HepG2 (cell line): ENCODE measurements around the gene LY6G5B. TPM values are rescaled to one million over a fixed set of nuclear protein-coding genes. Genes with fewer than 3 reads are reported as not detected.

Experiments used
- ARNTL ChIP-seq: sonication (generic); formaldehyde crosslinking; IDR thresholded peaks from 2 replicates; pipeline ENCODE4 v1.4.0; 2020; ENCODE audit warnings: mild to moderate bottlenecking, missing genetic modification reagents
- DMAP1 ChIP-seq: IDR thresholded peaks from 2 replicates; pipeline ENCODE4 v1.6.1; 2016
- GATAD1 ChIP-seq: IDR thresholded peaks from 2 replicates; pipeline ENCODE4 v1.6.1; 2016; ENCODE audit warnings: missing genetic modification reagents, missing compliant biosample characterization
- MEF2D ChIP-seq: sonication (generic); formaldehyde crosslinking; IDR thresholded peaks from 2 replicates; pipeline ENCODE4 v1.5.1; 2020; ENCODE audit warnings: mild to moderate bottlenecking, missing genetic modification reagents
- MLLT10 ChIP-seq: sonication (generic); formaldehyde crosslinking; IDR thresholded peaks from 2 replicates; pipeline ENCODE4 v1.4.0; 2020; ENCODE audit warnings: missing genetic modification reagents
- MTA3 ChIP-seq: sonication (generic); formaldehyde crosslinking; IDR thresholded peaks from 2 replicates; pipeline ENCODE4 v1.4.0; 2020; ENCODE audit warnings: missing genetic modification reagents
- NCOA2 ChIP-seq: sonication (generic); formaldehyde crosslinking; IDR thresholded peaks from 2 replicates; pipeline ENCODE4 v1.8.0; 2022; ENCODE audit warnings: inconsistent platforms
- PRMT3 ChIP-seq: sonication (generic); formaldehyde crosslinking; IDR thresholded peaks from 2 replicates; pipeline ENCODE4 v1.8.1; 2022; ENCODE audit warnings: low read depth, mild to moderate bottlenecking, moderate library complexity, missing genetic modification reagents, borderline replicate concordance
- RAD51 ChIP-seq: fragments of 450-650 bp; IDR thresholded peaks from 2 replicates; pipeline ENCODE4 v1.6.1; 2016; ENCODE audit warnings: borderline replicate concordance
- STAT5B ChIP-seq: sonication (generic); formaldehyde crosslinking; IDR thresholded peaks from 2 replicates; pipeline ENCODE4 v1.4.0; 2020; ENCODE audit warnings: missing genetic modification reagents
- TBP ChIP-seq: sonication (generic); formaldehyde crosslinking; IDR thresholded peaks from 2 replicates; pipeline ENCODE4 v1.5.0; 2020; ENCODE audit warnings: missing genetic modification reagents
- ZC3H4 ChIP-seq: sonication (generic); formaldehyde crosslinking; IDR thresholded peaks from 2 replicates; pipeline ENCODE4 v1.4.0; 2020; ENCODE audit warnings: missing genetic modification reagents, borderline replicate concordance
- ZNF121 ChIP-seq: sonication (generic); formaldehyde crosslinking; IDR thresholded peaks from 2 replicates; pipeline ENCODE4 v1.5.0; 2020; ENCODE audit warnings: mild to moderate bottlenecking, missing genetic modification reagents
- ZNF841 ChIP-seq: sonication (generic); formaldehyde crosslinking; IDR thresholded peaks from 2 replicates; pipeline ENCODE4 v1.8.1; 2023; ENCODE audit warnings: missing genetic modification reagents, borderline replicate concordance
- polyA plus RNA-seq, 8 experiments: library from polyadenylated mRNA; depleted of rRNA in 3 of 8; stranded (reverse) in 7 of 8; unstranded in 1 of 8; fragments of >200 nt; fragmentation: Illumina TruSeq in 4 of 8; extraction: Trizol in 4 of 8; gene quantifications; 2 replicates each; pipeline versions ENCODE4 v1.2.1 to v1.2.3, GENCODE V29; 2011 to 2016; ENCODE audit warnings: low read depth in 4 of 8, missing spikeins in 1 of 8, mixed read lengths in 1 of 8; ENCODE audit not compliant: insufficient read depth in 1 of 8
- total RNA-seq, 5 experiments: library from RNA; depleted of rRNA; stranded (reverse); fragments of >200 nt; fragmentation: Illumina TruSeq; extraction: Trizol; gene quantifications; 2 replicates each; pipeline ENCODE4 v1.2.3, GENCODE V29; 2016; ENCODE audit warnings: low read depth in 1 of 5
- TF ChIP-seq, protein P1 (sequence below): sonication (generic); formaldehyde crosslinking; IDR thresholded peaks from 2 replicates; pipeline ENCODE4 v1.4.0; 2020; ENCODE audit warnings: missing genetic modification reagents
- TF ChIP-seq, protein P2 (sequence below): sonication (generic); formaldehyde crosslinking; IDR thresholded peaks from 2 replicates; pipeline ENCODE4 v1.5.0; 2020; ENCODE audit warnings: mild to moderate bottlenecking, missing genetic modification reagents, borderline replicate concordance
- TF ChIP-seq, protein P3 (sequence below): sonication (generic); formaldehyde crosslinking; IDR thresholded peaks from 2 replicates; pipeline ENCODE4 v1.4.0; 2020; ENCODE audit warnings: missing genetic modification reagents, borderline replicate concordance
- TF ChIP-seq, protein P4 (sequence below): IDR thresholded peaks from 2 replicates; pipeline ENCODE4 v1.6.1; 2016; ENCODE audit warnings: low read depth, borderline replicate concordance

Gene LY6G5B
- total and polyA plus RNA-seq, 2 of the 13 experiments (the other 11 are each of a cell fraction or from before 2014, with no cell fraction given): 7.8 to 15.7 TPM

DNA sequence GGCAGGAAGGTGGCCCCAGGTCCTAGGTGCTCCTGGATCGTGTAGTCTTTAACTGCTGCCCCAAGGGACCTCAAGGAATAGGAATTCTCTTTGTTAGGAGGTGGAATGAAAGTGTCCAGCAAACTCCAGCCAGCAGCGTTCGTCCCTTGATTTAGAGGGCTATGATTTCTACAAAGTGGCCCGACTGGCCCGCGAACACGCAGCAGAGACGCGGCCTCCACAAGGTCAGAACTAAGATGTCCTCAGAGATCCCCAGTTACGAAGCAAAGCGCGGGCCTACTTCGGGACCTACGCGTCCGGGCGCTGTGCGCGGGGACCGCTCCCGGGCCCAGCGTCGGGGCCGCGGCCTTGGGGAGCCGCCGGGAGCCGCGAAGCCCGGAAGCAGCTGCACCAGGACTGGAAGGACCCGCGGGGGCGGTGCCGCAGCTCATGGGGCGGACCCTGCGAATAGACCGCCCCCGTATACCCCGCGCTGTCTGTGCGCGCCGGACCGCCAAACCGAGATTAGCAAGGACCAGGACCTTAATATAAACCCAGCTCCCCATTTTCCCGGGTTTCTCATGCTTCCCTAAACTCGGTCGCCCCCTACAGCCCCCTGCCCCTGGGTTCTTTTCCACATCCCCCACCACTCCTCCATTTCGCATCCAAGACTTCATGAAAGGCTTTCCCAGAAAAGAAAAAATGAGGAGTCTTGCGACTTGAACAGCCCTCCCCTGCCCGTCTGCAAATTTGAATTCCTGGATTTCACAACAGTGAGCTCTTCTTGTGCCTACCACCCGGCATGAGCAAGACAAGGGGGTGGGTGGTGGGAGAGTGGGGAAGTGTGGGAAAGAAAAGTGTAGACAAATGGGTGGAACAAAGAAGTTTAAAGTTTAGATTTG is 9.2 kb upstream of the LY6G5B start, which contains the start of gene C6orf47 (continued):
- TF ChIP-seq, protein P1, sequence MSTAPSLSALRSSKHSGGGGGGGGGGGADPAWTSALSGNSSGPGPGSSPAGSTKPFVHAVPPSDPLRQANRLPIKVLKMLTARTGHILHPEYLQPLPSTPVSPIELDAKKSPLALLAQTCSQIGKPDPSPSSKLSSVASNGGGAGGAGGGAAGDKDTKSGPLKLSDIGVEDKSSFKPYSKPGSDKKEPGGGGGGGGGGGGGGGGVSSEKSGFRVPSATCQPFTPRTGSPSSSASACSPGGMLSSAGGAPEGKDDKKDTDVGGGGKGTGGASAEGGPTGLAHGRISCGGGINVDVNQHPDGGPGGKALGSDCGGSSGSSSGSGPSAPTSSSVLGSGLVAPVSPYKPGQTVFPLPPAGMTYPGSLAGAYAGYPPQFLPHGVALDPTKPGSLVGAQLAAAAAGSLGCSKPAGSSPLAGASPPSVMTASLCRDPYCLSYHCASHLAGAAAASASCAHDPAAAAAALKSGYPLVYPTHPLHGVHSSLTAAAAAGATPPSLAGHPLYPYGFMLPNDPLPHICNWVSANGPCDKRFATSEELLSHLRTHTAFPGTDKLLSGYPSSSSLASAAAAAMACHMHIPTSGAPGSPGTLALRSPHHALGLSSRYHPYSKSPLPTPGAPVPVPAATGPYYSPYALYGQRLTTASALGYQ (CRISPR knock-in tag): peak; percentile 88
- TF ChIP-seq DMAP1 (CRISPR knock-in tag): peak; percentile 48; the same call in 1 of the 2 replicates
- peak; percentile 33; the same call in 1 of the 2 replicates for TF ChIP-seq ZC3H4 (CRISPR knock-in tag)
- no peak; the same call in 1 of the 2 replicates for TF ChIP-seq NCOA2 (CRISPR knock-in tag)
- peak; percentile 62; the same call in 1 of the 2 replicates for TF ChIP-seq ZNF121
- 0 out of 2 replicates have a peak, but pooled peaks have one; percentile 44 for TF ChIP-seq GATAD1 (CRISPR knock-in tag)
- TF ChIP-seq STAT5B (CRISPR knock-in tag): peak; percentile 76; the same call in 1 of the 2 replicates
- no peak for TF ChIP-seq RAD51
- TF ChIP-seq, protein P2, sequence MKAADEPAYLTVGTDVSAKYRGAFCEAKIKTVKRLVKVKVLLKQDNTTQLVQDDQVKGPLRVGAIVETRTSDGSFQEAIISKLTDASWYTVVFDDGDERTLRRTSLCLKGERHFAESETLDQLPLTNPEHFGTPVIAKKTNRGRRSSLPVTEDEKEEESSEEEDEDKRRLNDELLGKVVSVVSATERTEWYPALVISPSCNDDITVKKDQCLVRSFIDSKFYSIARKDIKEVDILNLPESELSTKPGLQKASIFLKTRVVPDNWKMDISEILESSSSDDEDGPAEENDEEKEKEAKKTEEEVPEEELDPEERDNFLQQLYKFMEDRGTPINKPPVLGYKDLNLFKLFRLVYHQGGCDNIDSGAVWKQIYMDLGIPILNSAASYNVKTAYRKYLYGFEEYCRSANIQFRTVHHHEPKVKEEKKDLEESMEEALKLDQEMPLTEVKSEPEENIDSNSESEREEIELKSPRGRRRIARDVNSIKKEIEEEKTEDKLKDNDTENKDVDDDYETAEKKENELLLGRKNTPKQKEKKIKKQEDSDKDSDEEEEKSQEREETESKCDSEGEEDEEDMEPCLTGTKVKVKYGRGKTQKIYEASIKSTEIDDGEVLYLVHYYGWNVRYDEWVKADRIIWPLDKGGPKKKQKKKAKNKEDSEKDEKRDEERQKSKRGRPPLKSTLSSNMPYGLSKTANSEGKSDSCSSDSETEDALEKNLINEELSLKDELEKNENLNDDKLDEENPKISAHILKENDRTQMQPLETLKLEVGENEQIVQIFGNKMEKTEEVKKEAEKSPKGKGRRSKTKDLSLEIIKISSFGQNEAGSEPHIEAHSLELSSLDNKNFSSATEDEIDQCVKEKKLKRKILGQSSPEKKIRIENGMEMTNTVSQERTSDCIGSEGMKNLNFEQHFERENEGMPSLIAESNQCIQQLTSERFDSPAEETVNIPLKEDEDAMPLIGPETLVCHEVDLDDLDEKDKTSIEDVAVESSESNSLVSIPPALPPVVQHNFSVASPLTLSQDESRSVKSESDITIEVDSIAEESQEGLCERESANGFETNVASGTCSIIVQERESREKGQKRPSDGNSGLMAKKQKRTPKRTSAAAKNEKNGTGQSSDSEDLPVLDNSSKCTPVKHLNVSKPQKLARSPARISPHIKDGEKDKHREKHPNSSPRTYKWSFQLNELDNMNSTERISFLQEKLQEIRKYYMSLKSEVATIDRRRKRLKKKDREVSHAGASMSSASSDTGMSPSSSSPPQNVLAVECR (CRISPR knock-in tag): peak; percentile 92
- TF ChIP-seq, protein P3, sequence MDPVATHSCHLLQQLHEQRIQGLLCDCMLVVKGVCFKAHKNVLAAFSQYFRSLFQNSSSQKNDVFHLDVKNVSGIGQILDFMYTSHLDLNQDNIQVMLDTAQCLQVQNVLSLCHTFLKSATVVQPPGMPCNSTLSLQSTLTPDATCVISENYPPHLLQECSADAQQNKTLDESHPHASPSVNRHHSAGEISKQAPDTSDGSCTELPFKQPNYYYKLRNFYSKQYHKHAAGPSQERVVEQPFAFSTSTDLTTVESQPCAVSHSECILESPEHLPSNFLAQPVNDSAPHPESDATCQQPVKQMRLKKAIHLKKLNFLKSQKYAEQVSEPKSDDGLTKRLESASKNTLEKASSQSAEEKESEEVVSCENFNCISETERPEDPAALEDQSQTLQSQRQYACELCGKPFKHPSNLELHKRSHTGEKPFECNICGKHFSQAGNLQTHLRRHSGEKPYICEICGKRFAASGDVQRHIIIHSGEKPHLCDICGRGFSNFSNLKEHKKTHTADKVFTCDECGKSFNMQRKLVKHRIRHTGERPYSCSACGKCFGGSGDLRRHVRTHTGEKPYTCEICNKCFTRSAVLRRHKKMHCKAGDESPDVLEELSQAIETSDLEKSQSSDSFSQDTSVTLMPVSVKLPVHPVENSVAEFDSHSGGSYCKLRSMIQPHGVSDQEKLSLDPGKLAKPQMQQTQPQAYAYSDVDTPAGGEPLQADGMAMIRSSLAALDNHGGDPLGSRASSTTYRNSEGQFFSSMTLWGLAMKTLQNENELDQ (CRISPR knock-in tag): no peak
- TF ChIP-seq MTA3 (CRISPR knock-in tag): no peak
- peak; percentile 65; the same call in 1 of the 2 replicates for TF ChIP-seq PRMT3
- TF ChIP-seq, protein P4, sequence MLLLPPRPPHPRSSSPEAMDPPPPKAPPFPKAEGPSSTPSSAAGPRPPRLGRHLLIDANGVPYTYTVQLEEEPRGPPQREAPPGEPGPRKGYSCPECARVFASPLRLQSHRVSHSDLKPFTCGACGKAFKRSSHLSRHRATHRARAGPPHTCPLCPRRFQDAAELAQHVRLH (CRISPR knock-in tag): no peak; the same call in 1 of the 2 replicates
- no peak for TF ChIP-seq MEF2D
- no peak for TF ChIP-seq ARNTL (CRISPR knock-in tag)
- TF ChIP-seq TBP (CRISPR knock-in tag): 0 out of 2 replicates have a peak, but pooled peaks have one; percentile 92
- TF ChIP-seq MLLT10 (CRISPR knock-in tag): no peak
- no peak for TF ChIP-seq ZNF841 (CRISPR knock-in tag)
